Skeletal muscle cell (primary cell): Measurements from ENCODE around the gene TOMT.

Experiments used
- DNase-seq: peaks from one replicate; pipeline ENCODE4 v3.0.0-alpha.2; 2010; ENCODE audit warnings: low read depth
- H3K4me3 ChIP-seq: 2 replicates; pipeline ENCODE4 v1.5.1; 2011; ENCODE audit warnings: low read depth, mild to moderate bottlenecking, control low read depth, low read length, moderate library complexity

TOMT gene, protein sequence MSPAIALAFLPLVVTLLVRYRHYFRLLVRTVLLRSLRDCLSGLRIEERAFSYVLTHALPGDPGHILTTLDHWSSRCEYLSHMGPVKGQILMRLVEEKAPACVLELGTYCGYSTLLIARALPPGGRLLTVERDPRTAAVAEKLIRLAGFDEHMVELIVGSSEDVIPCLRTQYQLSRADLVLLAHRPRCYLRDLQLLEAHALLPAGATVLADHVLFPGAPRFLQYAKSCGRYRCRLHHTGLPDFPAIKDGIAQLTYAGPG

DNA sequence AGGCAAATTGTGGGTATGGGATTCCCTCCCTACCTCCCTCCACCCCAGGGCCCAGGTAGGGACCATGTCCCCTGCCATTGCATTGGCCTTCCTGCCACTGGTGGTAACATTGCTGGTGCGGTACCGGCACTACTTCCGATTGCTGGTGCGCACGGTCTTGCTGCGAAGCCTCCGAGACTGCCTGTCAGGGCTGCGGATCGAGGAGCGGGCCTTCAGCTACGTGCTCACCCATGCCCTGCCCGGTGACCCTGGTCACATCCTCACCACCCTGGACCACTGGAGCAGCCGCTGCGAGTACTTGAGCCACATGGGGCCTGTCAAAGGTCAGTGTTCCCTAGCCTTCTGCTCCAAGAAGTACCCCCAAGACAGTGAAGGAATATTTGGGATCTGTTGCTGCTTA, at the start of gene TOMT:
TSS of gene TOMT (plus strand) at position 37 of the 400 bp plus-strand sequence. CDS start at position 65, 28 bp downstream.
- no peak for DNase-seq

DNA sequence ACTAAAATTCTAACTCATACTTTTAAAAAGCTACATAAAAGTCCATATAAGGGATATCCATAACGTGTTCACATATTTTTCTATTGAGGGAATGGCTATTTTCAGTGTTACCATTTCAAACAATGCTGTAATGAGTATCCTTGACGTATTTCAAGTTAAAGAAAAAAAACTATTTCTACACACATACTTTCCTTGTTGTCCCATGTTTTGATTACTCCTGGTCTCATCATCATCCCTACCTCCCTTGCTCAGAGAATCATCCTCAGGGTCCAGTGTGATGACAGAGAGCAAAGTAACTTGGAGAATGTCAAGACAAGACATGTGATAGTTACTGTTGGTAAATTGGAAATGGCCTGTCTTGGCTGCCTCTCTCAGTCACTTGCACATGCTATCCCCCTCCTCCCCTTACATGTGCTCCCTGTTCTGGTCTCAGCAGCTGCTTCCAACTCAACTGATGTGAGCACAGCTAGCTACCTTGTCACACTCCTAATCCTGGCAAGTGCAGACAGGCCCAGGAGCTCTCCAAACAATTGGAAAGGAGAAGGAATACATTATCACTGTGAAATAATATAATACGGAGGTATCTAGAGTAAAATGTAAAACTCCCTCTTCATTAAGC, 47.2 kb upstream of the TOMT start:
- H3K4me3 ChIP-seq: no peak overlapping the region
- DNase-seq: no peak

More for the DNA sequence above, at the start of gene TOMT:
- H3K4me3 ChIP-seq: no peak within 1 kb of the TSS

DNA sequence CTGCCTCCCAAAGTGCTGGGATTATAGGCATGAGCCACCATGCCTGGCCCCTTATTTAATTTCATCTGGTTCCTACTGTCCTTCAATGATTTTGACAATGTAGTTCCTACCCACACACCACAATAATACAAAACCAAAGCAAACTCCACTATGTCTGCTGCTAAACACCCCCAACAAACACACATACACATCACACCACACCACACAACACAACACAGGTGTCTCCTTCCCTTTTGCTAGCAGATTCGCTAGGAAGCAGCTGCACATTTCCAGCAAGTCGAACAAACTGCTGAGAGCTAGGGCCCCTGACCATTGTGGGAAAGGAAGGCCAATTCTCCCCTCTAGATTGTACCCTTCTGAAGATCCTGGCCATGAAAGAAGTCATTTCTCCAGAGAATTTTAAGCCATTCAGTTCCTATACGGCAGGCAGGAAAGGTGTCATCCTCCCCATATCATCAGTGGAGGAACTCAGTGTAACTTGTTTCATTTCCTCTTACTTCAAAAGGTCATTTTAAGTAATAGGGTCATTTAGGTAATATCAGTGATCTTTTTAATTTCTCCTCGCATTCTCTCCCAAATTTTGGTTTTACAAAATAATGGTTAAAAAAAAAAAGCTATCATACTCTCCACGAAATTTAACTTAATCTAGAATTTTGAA, 43.9 kb upstream of the TOMT start:
- H3K4me3 ChIP-seq: no peak overlapping the region
- DNase-seq: no peak

DNA sequence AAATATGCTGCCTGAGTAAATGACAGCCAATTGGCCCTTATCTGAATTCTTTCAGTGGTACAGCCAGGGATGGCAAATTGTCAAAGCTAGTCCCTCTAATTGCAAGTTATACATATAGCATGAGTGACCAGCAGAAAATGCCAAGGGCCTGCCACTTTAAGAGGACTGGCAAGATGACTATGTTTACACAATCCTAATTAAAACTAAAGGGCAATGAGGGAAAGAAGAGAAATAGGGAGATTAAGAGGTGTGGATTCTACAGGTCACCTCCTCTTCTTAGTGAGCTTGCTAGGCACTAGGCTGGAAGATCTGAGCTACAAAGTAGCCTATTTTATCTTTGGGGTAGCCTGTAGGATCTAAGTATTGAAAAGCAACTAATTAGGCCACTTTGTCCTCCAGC, 38.9 kb upstream of the TOMT start:
- DNase-seq: no peak
- no peak overlapping the region for H3K4me3 ChIP-seq

DNA sequence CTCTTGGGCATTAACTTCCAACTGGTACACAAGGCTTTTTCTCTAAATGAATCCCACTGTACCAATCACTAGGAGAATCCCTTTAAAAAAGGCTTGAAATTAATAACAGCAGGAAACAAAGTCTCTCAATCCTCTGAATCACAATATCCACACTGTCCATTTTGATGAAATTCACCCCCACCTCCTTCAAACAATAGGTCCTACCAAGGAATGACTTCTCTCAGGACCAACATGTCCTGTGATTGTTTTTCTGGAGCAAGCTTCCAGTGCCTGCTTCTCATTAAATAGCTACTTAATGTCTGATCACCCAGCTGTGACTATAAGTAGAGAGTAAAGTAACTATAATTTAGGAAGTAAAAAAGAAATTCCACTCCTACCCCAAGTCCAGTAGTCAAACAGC, 38.5 kb upstream of the TOMT start:
- DNase-seq: no peak
- H3K4me3 ChIP-seq: no peak overlapping the region

DNA sequence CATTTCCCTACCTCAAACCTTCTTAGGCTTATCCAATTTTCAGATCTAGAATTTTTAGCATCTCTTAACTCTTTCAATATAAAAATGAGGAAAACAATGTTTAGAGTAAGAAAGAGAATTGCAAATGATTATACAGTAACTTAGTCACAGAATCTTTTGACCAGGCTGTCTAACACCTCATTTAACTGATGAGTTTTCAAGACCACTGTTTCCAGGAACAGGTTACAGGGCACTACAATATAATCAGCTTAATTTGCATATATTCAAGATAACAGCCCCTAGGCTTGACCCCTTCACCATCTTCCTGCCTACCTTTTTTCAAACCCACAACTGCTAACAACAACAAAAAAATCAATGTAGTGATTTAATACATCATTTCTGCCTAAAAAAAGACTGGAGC, 38.0 kb upstream of the TOMT start:
- no peak overlapping the region for H3K4me3 ChIP-seq
- DNase-seq: no peak

DNA sequence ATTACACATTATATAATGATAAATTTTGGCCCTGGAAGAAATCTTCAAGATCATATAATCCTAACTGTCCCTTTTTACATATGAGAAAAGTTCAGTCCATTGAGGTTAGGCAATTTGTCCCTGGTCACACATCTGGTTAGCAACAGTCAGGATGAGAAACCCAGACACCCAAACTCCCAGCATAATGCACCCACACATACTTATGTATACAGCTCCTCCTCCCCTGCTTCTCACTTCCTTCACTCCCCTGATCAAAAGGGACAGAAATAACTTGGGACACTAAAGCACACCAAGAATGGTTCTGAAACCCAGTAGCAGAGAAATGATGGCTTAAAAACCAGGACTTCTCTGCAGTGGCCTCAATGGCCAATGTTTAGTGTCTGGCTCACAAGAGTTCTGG, 36.5 kb upstream of the TOMT start:
- no peak overlapping the region for H3K4me3 ChIP-seq
- no peak for DNase-seq

DNA sequence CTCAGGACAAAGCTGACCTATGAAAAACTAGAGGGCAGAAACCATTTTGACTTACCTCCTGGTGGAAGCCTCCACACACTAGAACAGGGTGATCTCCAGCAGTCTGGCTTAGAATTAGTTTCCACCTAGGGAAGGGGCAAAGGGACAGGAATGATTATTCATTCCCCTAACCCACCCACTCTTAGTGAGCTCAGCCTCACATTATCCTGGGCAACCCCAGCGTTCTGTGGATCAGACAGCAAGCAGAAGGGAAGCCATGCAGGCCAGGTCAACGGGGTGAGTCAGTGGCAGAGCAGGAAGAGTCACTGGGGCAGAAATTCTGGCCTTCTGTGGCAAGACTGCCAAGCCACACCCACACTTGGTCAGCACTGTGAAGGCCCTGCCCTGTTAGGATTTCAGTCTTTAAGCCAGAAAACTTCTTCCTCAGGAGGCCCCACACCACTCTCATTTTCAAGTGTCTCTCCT, 35.9 kb upstream of the TOMT start:
- peak; percentile 53 for DNase-seq
- no peak overlapping the region for H3K4me3 ChIP-seq

DNA sequence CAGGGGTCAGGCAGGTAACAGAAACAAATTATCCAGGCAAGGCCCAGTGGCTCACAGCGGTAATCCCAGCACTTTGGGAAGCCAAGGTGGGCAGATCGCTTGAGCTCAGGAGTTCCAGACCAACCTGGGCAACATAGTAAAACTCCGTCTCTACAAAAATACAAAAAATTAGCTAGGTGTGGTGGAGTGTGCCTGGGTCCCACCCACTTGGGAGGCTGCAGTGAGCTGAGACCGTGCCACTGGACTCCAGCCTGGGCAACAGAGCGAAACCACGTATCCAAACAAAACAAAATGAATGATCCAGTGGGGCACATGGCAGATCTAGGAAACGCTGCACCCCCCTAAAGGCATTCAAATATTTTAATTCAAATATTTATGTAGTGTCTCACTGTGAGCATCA, 35.2 kb upstream of the TOMT start:
- DNase-seq: no peak
- no peak overlapping the region for H3K4me3 ChIP-seq

DNA sequence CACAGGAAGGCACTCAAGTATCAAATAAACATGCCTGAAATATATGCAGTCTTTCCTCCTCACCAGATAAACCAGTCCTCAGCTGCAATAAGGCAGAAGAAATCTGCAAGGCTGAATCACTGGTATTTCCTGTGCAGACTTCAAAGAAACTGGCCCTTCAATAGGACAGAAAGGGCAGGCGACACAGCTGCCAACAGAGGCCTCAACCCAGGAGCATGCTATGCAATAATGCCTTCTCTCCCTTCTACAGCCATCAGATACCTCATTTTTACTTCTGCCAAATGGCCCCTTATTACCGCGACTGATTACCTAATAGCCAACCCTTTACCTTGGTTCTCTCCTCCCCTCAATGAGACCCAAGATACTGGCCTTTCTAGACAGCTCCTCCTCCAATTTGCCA, 33.4 kb upstream of the TOMT start:
- peak; percentile 36 for DNase-seq
- H3K4me3 ChIP-seq: no peak overlapping the region

DNA sequence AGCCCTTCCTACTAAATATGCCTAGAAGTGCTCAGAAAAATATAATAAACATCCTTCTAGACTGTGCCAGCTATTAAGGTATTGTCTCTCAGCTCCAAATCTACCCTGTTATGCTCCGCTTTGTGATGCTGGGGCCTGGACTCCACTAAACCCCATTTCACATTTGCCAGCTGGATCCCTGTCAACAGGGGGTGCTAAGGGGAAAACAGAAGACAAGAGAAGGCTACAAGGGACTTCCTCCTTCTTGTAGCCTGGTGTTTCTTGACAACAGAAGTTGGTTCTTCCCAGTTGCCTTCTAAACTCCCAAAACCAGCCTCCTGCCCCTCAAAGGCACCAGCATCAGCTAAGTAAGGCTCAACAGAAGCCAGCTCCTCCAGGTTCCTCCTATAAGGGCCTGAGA, 30.6 kb upstream of the TOMT start:
- no peak overlapping the region for H3K4me3 ChIP-seq
- no peak for DNase-seq

DNA sequence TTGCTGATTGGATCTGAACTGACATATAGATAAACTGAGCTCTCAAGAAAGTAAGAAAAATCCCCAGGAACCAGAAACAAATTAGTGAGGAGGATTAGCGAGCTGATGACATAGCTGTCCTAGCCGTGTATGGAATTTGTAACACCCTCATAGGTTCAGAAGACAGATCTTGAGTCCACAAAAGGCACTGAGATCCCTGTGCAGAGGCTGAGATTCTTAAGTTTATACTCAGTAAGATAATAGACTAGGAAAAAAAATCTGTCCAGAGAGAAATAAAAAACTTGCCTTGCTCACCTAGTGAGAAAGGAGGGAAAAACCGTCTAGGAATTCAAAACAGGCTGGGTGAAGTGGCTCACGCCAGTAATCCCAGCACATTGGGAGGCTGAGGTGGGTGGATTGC, 30.0 kb upstream of the TOMT start:
- no peak overlapping the region for H3K4me3 ChIP-seq
- no peak for DNase-seq

DNA sequence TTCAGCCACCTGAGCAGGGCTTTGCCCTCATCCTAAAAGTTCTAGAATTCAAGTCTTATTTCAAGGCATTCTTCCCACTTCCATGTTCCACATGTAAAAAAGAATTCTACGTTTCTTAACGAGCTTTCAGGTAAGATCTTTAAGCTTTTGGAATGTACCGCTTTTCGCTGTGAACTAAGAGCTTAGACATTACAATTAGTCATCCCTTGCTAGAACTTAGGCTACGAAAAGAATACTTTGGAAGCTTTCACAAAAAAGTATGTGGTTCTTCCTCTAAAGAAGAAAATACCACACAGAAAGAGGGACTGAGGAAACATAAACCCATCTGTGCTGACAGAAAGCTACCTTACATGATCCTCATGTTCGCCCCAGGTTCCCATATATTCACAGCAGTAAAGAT, 27.2 kb upstream of the TOMT start:
- H3K4me3 ChIP-seq: peak overlapping the region; percentile 81
- no peak for DNase-seq

DNA sequence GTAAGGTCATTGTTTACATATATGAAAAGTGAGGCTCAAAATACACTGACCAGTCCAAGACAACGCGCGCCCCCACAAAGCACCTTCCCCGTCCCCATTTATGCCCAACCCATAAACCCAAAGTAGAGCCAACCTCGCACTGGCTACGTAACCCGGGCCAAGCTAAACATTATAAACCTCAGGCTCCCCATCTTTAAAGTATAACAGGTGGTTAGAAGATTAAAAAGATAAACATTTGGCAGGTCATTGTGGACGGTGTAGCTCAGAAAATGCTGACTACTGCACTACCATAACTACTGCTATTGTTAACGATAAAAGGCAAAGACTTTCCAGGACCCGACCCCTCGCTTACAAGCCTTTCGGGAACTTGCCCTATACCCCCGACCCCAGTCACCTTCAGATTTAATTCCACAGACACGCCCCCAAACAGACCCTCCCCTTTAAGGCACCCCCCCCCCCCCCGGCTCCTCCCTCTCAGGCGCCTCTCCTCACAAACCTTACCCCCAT, 25.9 kb upstream of the TOMT start:
- peak overlapping the region; percentile 81 for H3K4me3 ChIP-seq
- no peak for DNase-seq

DNA sequence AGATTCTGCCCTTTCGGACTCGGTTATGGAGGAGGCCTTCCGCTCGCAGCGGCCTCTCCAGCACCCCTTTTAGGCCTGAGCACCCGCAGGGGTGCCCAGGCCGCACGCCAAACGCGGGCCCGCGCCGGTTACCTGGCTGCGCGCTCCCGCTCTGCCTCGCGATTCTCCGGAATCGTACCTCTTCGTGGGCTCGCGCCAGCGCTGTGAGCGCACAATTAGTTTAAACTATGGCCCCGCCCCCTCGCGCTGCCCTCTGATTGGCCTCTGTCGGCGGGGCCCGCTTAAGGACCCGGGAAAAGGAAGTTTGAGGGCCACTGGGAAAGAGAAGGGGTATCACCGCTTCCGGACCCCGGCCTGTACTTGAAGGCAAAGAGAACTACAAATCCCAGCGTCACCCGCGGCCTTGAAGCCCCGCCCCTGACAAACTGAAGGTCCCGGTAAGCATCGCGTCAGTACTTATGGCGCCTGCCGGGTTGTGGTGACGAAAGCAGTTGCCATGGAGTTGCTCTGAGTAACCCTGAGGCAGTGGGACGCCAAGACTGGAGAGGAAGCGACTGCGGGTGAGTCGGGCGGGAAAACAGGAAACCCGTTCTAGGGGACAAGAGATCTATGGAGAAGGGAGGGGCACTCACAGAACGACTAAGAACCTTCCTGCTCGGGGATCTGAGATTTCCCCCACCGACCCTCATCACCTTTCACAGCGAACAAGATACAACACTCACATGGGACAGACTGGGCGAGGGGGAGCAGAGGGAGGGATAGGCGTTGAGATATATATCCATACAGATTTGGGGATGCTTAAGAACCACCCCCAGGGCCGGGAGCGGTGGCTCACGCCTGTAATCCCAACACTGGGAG, 25.2 kb upstream of the TOMT start, which contains the start of the genes LRRC51 and NUMA1:
TSS of gene LRRC51 (plus strand) at position 525 of the 858 bp plus-strand sequence. CDS start 8,234 bp downstream, outside the sequence.
TSS of gene NUMA1 (minus strand) at position 217 of the 858 bp plus-strand sequence. CDS start 44,599 bp downstream, outside the sequence.
- DNase-seq: peak; percentile 100
- H3K4me3 ChIP-seq: peak within 1 kb of the TSS; percentile 81

DNA sequence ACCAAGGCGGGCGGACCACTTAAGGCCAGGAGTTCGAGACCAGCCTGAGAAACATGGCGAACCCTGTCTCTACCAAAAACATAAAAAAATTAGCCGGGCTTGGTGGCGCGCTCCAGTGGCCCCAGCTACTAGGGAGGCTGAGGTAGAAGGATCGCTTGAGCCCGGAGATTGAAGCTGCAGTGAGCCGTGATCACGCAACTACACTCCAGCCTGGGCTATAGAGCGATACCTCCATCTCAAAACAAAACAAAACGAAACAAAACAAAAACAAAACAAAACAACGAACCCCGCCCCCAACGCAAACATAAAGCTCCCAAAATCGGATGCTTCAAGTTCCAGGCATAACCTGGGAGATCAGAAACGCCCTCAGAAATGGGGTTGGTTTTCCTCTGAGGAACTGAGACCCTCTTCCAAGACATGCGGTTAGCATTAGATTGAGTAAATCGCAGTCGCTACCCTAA, 24.5 kb upstream of the TOMT start:
- peak overlapping the region; percentile 81 for H3K4me3 ChIP-seq
- no peak for DNase-seq

DNA sequence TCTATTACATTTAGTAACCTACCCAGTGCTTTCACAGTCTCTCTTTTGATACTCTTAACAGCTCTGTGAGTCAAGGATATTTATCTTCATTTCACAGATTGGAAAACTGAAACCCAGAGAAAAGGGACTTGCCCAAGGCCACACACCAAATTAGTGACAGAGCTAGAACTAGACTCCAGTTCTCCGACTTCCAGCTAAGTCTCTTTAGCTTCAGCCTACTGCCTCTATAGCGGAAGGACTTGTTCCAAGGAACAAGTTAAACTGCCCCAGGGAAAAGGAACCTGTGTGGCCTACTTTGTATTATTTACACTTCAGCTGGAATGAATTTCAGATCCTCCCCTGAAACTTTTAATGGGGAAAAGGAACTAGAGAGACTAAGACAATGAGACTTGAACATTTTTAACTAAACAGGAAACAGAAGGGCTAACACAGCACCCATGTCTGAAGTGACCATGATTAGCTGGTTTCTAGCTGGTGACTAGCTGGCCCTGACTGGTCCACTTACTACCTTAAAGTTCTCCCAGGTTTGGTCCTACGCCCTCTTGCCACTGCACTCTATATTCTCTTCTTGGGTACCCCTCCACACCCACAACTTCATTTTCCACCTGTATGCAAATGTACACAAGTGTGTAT, 23.8 kb upstream of the TOMT start:
- H3K4me3 ChIP-seq: no peak overlapping the region
- DNase-seq: no peak

DNA sequence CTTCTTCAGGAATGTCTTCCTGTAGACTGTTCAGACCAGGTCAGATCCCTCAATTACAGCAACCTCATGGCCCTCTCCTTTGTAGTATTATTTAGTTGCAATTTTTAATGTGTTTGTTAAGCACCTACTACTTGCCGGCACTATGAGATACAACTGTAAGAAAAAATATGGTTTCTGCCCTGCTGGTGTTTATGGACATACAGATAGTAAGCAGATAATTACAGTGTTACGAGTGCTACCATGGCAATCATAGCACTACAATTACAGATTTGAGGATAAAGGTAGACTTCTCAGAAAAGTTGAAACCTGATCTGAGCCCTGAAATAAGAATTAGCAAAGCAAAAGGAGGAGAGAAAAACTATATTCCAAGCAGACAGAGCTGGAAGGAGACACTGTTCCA, 22.3 kb upstream of the TOMT start:
- no peak for DNase-seq
- no peak overlapping the region for H3K4me3 ChIP-seq

DNA sequence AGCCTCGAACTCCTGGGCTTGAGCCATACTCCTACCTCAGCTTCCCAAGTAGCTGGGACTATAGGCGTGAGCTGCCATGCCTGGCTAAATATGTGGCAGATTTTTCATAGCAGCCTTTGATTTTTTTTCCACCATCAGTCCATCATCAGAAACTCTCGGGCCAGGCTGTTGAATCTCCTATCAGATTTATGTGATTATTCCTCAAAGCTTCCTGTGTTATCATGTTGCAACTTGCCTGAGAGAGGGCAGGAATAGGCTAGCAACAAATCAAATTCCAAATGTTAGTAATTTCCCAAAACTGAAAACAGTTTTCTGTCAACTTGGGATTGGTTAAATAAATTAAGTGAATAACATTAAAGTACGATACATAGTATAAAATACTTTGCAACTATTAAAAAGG, 21.6 kb upstream of the TOMT start:
- no peak overlapping the region for H3K4me3 ChIP-seq
- DNase-seq: no peak
